NT2/D1 (cell line): ENCODE results near the gene SLC6A13.

Experiments used
- YY1 ChIP-seq: IDR thresholded peaks from 2 replicates; pipeline ENCODE4 v1.6.1; 2011; ENCODE audit not compliant: insufficient read length, insufficient read depth
- ZNF274 ChIP-seq: IDR thresholded peaks from 2 replicates; pipeline ENCODE4 v1.6.1; 2011; ENCODE audit warnings: mild to moderate bottlenecking, low read depth, low read length

DNA sequence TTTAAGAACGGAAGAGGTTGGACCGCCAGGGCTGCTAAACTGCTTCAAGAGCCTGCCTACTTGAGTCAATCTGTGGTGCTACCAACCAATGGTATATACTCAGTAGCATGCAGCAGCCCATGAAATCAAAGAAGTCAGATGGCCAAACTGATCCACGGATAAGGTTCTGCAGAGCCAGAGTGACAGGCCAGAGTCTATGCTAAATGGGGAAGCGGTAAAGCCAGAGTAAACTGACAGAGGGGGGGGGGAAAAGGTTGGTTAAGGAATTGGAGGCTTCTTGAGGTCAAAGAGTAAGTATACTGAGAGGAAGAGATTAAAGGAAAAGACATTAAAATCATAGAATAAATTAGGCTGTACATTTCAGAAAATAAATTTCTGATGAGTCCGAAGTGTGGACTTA, 15.4 kb upstream of the SLC6A13 start:
- TF ChIP-seq ZNF274 = no peak
- no peak for TF ChIP-seq YY1
